IMR-90 (cell line): ENCODE data around the gene ZC2HC1B.
"Not testable (repeated sequence)": the region's sequence is repeated elsewhere in the genome, so short reads cannot be mapped to it uniquely, and the experiment has no call there.

Experiments used
- CTCF ChIP-seq: conservative IDR thresholded peaks from 2 replicates; pipeline ENCODE4 v1.5.1; 2012; ENCODE audit warnings: mild to moderate bottlenecking, low read depth, low read length, improper control_type of control experiment
- MAZ ChIP-seq: IDR thresholded peaks from 2 replicates; pipeline ENCODE4 v1.6.1; 2012; ENCODE audit warnings: low read depth, mild to moderate bottlenecking, low read length, improper control_type of control experiment, moderate library complexity, borderline replicate concordance
- POLR2A ChIP-seq: IDR thresholded peaks from 2 replicates; pipeline ENCODE4 v1.6.1; 2012; ENCODE audit warnings: mild to moderate bottlenecking, low read depth, low read length

GRCh38 chr6:143871202-143871730 is 7.0 kb downstream of the ZC2HC1B start:
- not testable (repeated sequence) for TF ChIP-seq CTCF, POLR2A, MAZ
